ENCODE data around the gene HSPB8.

HSPB8 gene

GRCh38 chr12:119169150-119169549, 9.6 kb upstream of the HSPB8 start:
- in situ Hi-C loops (cut with HindIII; ENCODE audit: low sequenced_read_pairs): no loop called here

GRCh38 chr12:119171291-119171690, 7.4 kb upstream of the HSPB8 start:
- in situ Hi-C loops (cut with HindIII; ENCODE audit: low sequenced_read_pairs): no loop called here

- in situ Hi-C loops (cut with HindIII; ENCODE audit: low sequenced_read_pairs): no loop called here
Measured at GRCh38 chr12:119171691-119172425, 6.9 kb upstream of the HSPB8 start.

- in situ Hi-C loops (cut with HindIII; ENCODE audit: low sequenced_read_pairs): no loop called here
Measured at GRCh38 chr12:119175081-119175480, 3.6 kb upstream of the HSPB8 start.

GRCh38 chr12:119176267-119177055, 2.3 kb upstream of the HSPB8 start:
- in situ Hi-C loops (cut with HindIII; ENCODE audit: low sequenced_read_pairs): no loop called here

- in situ Hi-C loops (cut with HindIII; ENCODE audit: low sequenced_read_pairs): no loop called here
Measured at GRCh38 chr12:119177056-119177325, 1.7 kb upstream of the HSPB8 start.

GRCh38 chr12:119177724-119178380, 879 bp upstream of the HSPB8 start:
- in situ Hi-C loops (cut with HindIII; ENCODE audit: low sequenced_read_pairs): no loop called here

- in situ Hi-C loops (cut with HindIII; ENCODE audit: low sequenced_read_pairs): no loop called here
Measured at GRCh38 chr12:119179335-119180021, 747 bp downstream of the HSPB8 start.

- in situ Hi-C loops (cut with HindIII; ENCODE audit: low sequenced_read_pairs): no loop called here
Measured at GRCh38 chr12:119180380-119181040, 1.8 kb downstream of the HSPB8 start.

GRCh38 chr12:119181202-119181601, 2.5 kb downstream of the HSPB8 start:
- in situ Hi-C loops (cut with HindIII; ENCODE audit: low sequenced_read_pairs): no loop called here

GRCh38 chr12:119181944-119182343, 3.2 kb downstream of the HSPB8 start:
- in situ Hi-C loops (cut with HindIII; ENCODE audit: low sequenced_read_pairs): no loop called here

GRCh38 chr12:119182701-119183493, 4.2 kb downstream of the HSPB8 start:
- in situ Hi-C loops (cut with HindIII; ENCODE audit: low sequenced_read_pairs): no loop called here

GRCh38 chr12:119183942-119184695, 5.4 kb downstream of the HSPB8 start:
- in situ Hi-C loops (cut with HindIII; ENCODE audit: low sequenced_read_pairs): no loop called here

GRCh38 chr12:119195256-119195655, 16.5 kb downstream of the HSPB8 start:
- in situ Hi-C loops (cut with HindIII; ENCODE audit: low sequenced_read_pairs): no loop called here

GRCh38 chr12:119198440-119198839, 19.7 kb downstream of the HSPB8 start:
- in situ Hi-C loops (cut with HindIII; ENCODE audit: low sequenced_read_pairs): no loop called here

- in situ Hi-C loops (cut with HindIII; ENCODE audit: low sequenced_read_pairs): no loop called here
Measured at GRCh38 chr12:119200601-119201000, 21.9 kb downstream of the HSPB8 start.

GRCh38 chr12:119201789-119202543, 23.2 kb downstream of the HSPB8 start:
- in situ Hi-C loops (cut with HindIII; ENCODE audit: low sequenced_read_pairs): no loop called here

- in situ Hi-C loops (cut with HindIII; ENCODE audit: low sequenced_read_pairs): no loop called here
Measured at GRCh38 chr12:119202544-119202943, 23.8 kb downstream of the HSPB8 start.

GRCh38 chr12:119204131-119204530, 25.4 kb downstream of the HSPB8 start:
- in situ Hi-C loops (cut with HindIII; ENCODE audit: low sequenced_read_pairs): no loop called here
